ENCODE results near the gene PPP1R36. TPM values are rescaled to one million over a fixed set of nuclear protein-coding genes. Genes with fewer than 3 reads are reported as not detected.
"Not testable (repeated sequence)": the region's sequence is repeated elsewhere in the genome, so short reads cannot be mapped to it uniquely, and the experiment has no call there.

PPP1R36 gene
- total RNA-seq, 2 donors from 2014 or later: 0.17 TPM; not detected in 1

DNA sequence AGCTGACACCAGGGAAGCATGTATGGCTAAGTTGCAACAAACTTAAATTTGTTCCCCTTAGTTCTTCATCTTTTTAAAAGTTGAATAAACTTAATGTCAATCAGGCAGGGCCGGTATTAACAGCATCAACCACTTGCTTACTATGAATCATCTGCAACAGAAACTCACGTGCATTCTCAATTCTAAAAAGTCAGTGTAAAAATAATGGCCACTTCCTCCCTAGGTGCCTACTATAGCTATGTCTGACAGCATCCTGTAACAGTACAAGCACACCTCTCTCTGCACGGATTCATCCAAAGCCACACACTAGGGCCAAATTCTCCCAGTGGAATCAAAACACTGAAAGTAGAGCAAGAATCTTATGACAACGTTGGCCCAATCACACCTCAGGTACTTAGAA, 48.6 kb downstream of the PPP1R36 start:
- no peaks in the 10 kb centered on the region for H3K9me3 Mint-ChIP-seq
- H3K36me3 Mint-ChIP-seq: no peaks in the 10 kb centered on the region
- no peak for DNase-seq (ENCODE audit: low spot score)
- no peak overlapping the region for H3K27ac Mint-ChIP-seq
- no peak overlapping the region for H3K4me3 Mint-ChIP-seq
- H3K27me3 Mint-ChIP-seq: peaks cover 11 to 19% of the 10 kb centered on the region in 2 donors
- no peak for ATAC-seq
- H3K4me1 Mint-ChIP-seq (ENCODE audit: low read depth in 2 of 2): no peaks in the 10 kb centered on the region

DNA sequence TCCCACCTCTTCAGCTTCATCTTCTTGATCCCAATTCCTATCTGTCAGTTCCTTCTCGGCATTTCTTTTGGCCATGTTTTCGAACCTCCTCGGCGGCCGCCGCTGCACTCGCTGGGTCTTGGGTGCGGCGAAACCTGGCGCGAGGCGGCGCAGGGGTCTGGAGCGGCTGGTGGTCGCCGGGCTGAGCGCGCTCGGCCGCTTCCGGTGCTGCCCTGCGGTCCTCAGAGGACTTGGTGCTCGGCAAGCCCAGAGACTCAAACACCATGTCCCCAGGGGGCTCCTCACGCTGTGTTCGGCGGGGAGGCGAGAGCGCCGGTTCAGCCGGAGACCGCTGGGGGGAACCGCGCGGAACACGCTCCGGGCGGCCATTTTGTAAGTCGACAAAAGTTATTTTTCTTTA, 51.8 kb downstream of the PPP1R36 start:
- ATAC-seq (no peak), DNase-seq (ENCODE audit: low spot score) (no peak)
- Mint-ChIP-seq H3K27me3 (peaks cover 21 to 33% of the 10 kb centered on the region in 2 donors), H3K27ac (no peak overlapping the region), H3K4me3 (no peak overlapping the region), H3K36me3 (no peaks in the 10 kb centered on the region), H3K4me1 (ENCODE audit: low read depth in 2 of 2) (no peaks in the 10 kb centered on the region), H3K9me3 (no peaks in the 10 kb centered on the region)

DNA sequence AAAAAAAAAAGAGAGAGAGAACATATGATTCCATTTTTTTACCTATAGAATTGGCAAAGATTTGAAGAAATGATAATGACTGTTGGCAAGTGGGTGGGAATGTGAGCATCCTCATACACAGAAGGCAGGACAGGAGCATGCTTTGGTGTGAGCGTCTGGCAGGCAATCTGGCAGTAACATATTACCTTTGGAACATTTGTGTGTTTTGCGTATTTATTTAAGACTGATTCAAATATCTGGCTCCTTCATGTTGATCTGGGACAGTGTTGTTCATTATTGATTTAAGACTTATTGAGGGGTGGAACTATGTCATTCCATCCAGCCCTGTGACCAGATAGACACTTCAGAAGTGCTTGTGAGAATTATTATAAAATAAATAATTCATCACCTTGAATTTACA, 53.1 kb downstream of the PPP1R36 start:
- Mint-ChIP-seq H3K4me1 (ENCODE audit: low read depth in 2 of 2) (no peaks in the 10 kb centered on the region), H3K9me3 (no peaks in the 10 kb centered on the region), H3K27me3 (peaks cover 22 to 34% of the 10 kb centered on the region in 2 donors), H3K4me3 (no peak overlapping the region), H3K36me3 (no peaks in the 10 kb centered on the region), H3K27ac (no peak overlapping the region)
- no peak for DNase-seq (ENCODE audit: low spot score)
- ATAC-seq: no peak

DNA sequence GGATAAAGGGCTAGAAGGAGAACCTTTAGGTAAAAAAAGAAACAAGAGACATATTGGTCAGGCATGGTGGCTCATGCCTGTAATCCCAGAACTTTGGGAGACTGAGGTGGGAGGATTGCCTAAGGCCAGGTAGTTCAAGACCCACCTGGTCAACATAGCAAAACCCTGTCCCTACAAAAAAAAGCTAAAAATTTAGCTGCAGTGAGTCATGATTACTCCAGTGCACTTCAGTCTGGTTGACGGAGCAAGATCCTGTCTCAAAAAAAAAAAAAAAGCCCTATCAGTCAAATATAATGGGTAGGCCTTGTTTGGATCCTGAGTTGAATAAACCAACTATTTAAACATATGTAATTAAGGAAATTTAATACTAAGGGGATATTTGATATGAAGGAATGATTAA, 54.2 kb downstream of the PPP1R36 start:
- ATAC-seq: no peak
- H3K4me3 Mint-ChIP-seq: no peak overlapping the region
- DNase-seq (ENCODE audit: low spot score): no peak
- H3K9me3 Mint-ChIP-seq: no peaks in the 10 kb centered on the region
- no peak overlapping the region for H3K27ac Mint-ChIP-seq
- H3K36me3 Mint-ChIP-seq: no peaks in the 10 kb centered on the region
- H3K27me3 Mint-ChIP-seq: peaks cover 22 to 28% of the 10 kb centered on the region in 2 donors
- no peaks in the 10 kb centered on the region for H3K4me1 Mint-ChIP-seq (ENCODE audit: low read depth in 2 of 2)

DNA sequence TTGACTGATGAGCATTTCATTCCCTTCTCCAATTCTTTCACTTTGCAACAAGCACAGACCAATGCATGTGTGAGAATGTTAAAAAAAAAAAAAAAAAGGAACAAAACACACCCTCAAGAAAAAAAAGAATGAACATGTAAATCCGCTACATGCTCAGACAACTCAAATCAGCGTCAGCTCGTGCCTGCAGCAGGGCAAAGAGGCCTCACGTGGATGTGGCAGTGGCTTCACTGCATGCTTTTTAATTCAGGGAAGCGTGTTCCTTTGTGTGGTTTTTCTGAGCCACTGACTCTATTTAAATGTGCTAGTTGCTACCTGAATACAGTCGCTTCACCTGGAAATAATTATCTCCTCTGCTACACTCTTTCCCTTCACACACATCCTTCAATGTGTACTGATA, 55.1 kb downstream of the PPP1R36 start:
- Mint-ChIP-seq H3K27ac (no peak overlapping the region), H3K9me3 (no peaks in the 10 kb centered on the region), H3K36me3 (no peaks in the 10 kb centered on the region), H3K27me3 (peaks cover 20 to 23% of the 10 kb centered on the region in 2 donors), H3K4me1 (ENCODE audit: low read depth in 2 of 2) (no peaks in the 10 kb centered on the region), H3K4me3 (no peak overlapping the region)
- ATAC-seq (no peak), DNase-seq (ENCODE audit: low spot score) (no peak)

DNA sequence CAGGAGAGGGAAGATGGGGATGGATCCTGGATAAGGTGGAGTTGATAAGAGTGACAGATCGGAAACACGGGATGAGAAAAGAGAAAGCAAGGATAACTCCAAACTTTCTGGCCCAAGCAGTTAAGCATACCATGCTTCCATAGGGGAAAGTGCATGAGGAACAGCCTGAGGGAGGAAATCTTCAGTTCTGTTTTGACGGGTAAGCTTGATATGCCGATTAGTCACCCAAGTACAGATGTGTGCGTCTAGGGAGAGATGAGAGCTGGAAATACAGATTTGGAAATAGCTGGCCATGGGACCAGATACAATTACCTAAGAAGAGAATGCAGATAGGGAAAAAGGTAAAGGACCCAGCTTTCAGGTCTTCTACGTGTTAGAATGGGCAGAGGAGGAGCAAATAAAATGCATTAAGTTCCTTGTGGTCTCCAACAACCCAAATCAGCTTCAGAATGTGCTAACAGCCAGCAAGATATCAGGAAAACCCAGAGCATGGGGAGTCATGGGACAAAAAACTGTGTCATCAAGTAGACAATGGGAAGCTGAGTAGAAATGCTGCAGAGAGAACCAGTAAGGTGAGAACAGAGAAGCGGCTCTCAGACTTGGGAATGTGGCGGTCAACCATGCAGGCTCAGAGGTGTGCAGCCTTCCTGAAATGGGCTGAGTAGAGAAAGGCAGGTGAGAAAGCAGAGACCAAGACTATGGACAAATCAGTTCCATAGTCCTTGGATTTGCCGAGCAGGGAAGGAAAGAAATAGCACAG, 56.3 kb downstream of the PPP1R36 start:
- Mint-ChIP-seq H3K27me3 (peaks cover 13 to 17% of the 10 kb centered on the region in 2 donors), H3K4me1 (ENCODE audit: low read depth in 2 of 2) (no peaks in the 10 kb centered on the region), H3K36me3 (no peaks in the 10 kb centered on the region)

DNA sequence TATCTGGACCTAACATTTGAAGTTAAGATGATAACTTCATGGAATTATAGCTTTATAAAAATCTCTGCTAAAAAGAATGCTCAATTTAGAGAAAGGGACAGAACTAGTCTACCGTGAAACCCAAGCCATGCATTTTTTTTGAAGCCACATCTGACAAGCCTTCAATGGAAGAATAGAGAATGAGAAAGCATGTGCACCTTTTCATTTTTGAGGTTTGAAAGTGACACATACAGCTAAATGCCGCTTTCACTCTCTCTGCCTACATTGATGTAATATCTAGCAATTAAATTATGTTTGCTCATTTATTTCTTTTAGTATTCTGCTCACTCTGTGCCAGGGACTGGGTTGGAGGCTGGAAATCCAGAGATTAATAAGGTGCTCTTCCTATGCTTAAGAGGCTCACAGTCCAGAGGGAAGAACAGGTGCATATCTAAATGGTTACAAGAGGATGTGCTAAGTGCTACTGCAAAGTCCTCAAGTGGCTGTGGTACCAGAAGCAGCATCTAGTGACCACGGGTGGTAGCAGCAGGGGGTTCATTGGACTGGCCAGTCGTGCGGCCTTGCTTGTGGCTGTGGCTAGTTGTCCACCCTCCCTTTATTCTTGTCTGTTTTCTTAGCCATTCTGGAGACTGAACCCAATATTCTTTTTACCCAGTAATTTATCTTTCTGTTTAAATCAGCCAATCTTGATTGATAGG, 60.4 kb downstream of the PPP1R36 start:
- no peak overlapping the region for H3K27ac Mint-ChIP-seq

More for the DNA sequence above, 56.3 kb downstream of the PPP1R36 start:
- H3K27ac Mint-ChIP-seq: no peak overlapping the region
- H3K4me3 Mint-ChIP-seq: no peak overlapping the region
- ATAC-seq: no peak
- no peak for DNase-seq (ENCODE audit: low spot score)
- H3K9me3 Mint-ChIP-seq: no peaks in the 10 kb centered on the region

DNA sequence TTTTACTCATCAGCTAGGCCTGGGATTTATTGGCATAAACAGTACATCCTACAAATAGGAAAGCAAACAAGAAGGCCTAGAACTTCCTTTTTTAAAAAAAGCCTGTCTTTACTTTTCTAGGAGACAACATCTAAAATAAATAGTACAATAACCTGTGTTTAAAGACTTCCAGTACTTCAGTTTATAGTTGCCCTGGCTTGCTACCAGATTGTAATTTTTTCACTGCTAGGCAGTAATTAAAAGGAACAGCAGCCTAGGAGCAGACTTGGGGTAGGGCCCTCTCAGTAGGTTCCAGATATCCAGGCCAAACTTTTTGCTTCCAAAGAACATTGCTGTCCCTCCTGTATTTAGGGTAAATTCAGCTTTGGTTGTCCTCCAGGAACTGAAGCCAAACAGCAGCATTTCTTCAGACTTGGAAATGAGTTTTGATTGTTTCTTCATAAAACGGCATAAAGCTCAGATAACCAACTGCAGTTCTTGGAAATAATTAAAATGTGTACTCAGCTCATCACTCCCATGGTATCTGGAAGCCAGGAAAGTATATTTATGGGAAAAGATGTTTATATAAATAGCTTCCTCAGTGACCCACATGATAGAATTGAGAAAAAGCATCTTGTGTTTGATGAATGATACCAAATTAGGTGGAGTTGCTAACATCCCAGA, 61.7 kb downstream of the PPP1R36 start:
- H3K9me3 Mint-ChIP-seq: no peaks in the 10 kb centered on the region
- no peak overlapping the region for H3K27ac Mint-ChIP-seq
- peaks cover 3 to 5% of the 10 kb centered on the region in 2 donors for H3K27me3 Mint-ChIP-seq
- ATAC-seq (no peak), DNase-seq (ENCODE audit: low spot score) (no peak)
- H3K4me1 Mint-ChIP-seq (ENCODE audit: low read depth in 2 of 2): no peaks in the 10 kb centered on the region
- H3K36me3 Mint-ChIP-seq: no peaks in the 10 kb centered on the region
- no peak overlapping the region for H3K4me3 Mint-ChIP-seq

More for the DNA sequence above, 60.4 kb downstream of the PPP1R36 start:
- DNase-seq (ENCODE audit: low spot score): no peak
- Mint-ChIP-seq H3K36me3 (no peaks in the 10 kb centered on the region), H3K4me3 (no peak overlapping the region), H3K9me3 (no peaks in the 10 kb centered on the region), H3K27me3 (peaks cover 13 to 15% of the 10 kb centered on the region in 2 donors), H3K4me1 (ENCODE audit: low read depth in 2 of 2) (no peaks in the 10 kb centered on the region)
- no peak for ATAC-seq

DNA sequence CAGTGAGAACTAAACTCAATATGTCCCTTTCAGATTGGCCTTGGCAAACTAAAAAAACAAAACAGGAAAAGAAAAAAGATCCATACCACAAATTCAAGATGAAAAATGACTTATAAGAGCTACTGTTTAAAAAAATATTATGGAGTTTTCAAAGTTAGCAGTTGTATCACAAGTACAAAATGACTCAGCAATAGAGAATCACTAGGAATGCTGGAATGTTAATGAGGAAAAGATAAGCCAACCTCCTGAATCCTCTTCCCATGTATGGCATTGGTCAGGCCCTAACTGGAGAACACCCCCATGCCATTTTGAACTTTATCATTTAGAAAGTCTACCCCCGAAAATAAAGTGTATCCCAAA, 62.2 kb downstream of the PPP1R36 start:
- H3K27ac Mint-ChIP-seq: no peak overlapping the region
- H3K9me3 Mint-ChIP-seq: no peaks in the 10 kb centered on the region
- ATAC-seq: no peak
- DNase-seq (ENCODE audit: low spot score): no peak
- H3K27me3 Mint-ChIP-seq: peaks cover 2 to 6% of the 10 kb centered on the region in 2 donors
- no peaks in the 10 kb centered on the region for H3K4me1 Mint-ChIP-seq (ENCODE audit: low read depth in 2 of 2)
- no peak overlapping the region for H3K4me3 Mint-ChIP-seq
- H3K36me3 Mint-ChIP-seq: no peaks in the 10 kb centered on the region

DNA sequence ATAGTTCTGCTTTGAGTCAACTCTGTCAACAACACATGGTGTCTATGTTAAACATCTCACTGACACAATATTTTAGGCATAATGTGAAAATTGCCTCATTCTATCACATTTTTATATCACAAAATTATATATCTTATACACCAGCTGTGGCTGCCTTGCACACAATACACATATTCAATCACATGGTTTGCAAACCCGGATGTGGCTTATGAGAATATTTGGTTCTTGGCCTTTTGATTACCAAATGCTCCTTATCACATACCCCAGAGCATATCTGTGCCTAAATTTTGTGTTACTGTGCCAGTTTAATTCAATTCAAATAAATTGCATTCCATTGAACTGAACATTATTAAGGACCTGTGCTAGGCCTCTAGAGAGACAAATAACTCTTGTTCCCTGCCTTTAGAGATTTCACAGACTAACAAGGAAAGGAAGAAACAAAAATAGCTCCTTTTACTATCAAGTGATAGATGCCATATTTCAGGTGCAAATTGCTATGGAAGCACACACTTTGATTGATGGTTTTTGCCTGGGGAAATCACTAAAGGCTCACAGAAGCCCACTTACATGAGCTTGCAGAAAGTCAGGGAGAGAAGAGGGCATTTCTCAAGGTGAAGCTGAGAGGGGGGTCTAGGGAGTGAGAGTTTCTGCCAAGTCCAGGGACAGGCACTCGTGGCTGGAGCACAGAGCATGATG, 63.4 kb downstream of the PPP1R36 start:
- H3K27me3 Mint-ChIP-seq: peaks cover 2 to 9% of the 10 kb centered on the region in 2 donors
- ATAC-seq (no peak), DNase-seq (ENCODE audit: low spot score) (no peak)
- H3K27ac Mint-ChIP-seq: no peak overlapping the region
- H3K4me3 Mint-ChIP-seq: no peak overlapping the region
- H3K4me1 Mint-ChIP-seq (ENCODE audit: low read depth in 2 of 2): no peaks in the 10 kb centered on the region
- no peaks in the 10 kb centered on the region for H3K36me3 Mint-ChIP-seq
- no peaks in the 10 kb centered on the region for H3K9me3 Mint-ChIP-seq

DNA sequence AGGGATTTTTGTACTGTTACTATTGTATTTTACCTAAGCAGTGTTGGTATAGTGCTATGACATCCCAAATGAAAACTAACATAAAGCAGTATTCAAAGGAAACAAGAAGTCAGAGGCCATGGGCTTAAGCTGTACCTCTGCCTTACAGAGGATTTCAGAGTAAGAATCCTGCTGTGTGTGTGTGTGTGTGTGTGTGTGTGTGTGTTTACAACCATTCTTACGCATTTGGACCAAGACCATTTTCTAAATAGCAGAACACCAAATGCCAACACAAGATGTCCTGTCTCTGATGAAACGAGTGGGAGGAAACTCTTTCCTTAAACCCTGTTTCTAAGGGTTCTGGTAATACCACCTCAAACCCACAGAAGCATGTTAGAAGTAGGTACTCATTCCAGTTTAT, 64.4 kb downstream of the PPP1R36 start:
- DNase-seq (ENCODE audit: low spot score) (no peak), ATAC-seq (no peak)
- Mint-ChIP-seq H3K27ac (no peak overlapping the region), H3K9me3 (no peaks in the 10 kb centered on the region), H3K27me3 (peaks cover 2 to 9% of the 10 kb centered on the region in 2 donors), H3K36me3 (no peaks in the 10 kb centered on the region), H3K4me1 (ENCODE audit: low read depth in 2 of 2) (no peaks in the 10 kb centered on the region), H3K4me3 (no peak overlapping the region)

DNA sequence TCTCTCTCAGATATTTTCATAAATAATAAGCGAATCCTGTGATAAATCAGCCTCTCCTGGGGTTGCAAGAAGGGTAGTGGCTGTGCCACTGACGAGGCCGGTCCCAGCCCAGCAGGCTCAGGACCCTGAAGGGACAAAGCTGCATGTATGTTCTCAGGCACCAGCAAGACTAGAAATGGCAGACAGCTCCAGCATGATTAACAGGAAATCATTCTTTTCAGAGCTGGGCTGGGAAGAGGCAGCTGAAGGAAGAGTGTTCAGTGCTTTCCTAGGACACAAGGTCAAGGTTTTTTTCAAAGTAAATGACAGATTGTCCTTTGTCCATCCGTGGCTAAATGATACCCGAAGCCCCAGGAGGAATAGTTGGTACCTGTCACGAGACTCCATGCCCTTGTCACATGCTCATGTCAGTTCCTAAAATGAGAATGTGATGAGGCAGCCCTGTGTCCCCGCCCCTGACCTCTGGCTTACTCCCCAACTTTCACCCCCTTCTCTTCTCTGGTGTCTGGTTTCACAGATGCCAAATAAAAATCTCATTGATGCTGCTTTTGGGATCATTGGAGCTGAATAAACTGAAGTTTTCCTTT, 65.1 kb downstream of the PPP1R36 start:
- Mint-ChIP-seq H3K36me3 (no peaks in the 10 kb centered on the region), H3K4me3 (no peak overlapping the region)

DNA sequence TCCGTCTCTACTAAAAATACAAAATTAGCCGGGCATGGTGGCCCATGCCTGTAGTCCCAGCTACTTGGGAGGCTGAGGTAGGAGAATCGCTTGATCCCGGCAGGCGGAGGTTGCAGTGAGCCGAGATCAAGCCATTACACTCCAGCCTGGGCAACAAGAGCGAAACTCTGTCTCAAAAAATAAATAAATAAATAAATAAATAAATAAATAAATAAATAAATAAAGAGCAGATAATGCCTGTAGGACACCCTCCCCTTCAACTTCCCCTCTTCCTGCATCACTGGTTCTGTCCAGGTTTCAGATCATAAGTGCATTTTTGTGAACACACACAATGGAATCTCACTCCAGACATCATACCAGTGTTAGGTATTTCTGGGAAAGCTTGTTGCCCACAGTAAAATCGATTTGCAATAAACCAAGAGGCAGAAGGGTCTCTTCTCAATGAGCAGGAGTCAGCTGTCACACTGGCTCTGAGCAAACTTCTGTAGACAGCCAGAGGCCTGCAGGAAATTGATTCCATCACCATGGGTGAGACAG, 68.2 kb downstream of the PPP1R36 start:
- ATAC-seq, H3K9me3 Mint-ChIP-seq: not testable (repeated sequence)

More for the DNA sequence above, 65.1 kb downstream of the PPP1R36 start:
- H3K27me3 Mint-ChIP-seq: peaks cover 2 to 9% of the 10 kb centered on the region in 2 donors
- H3K27ac Mint-ChIP-seq: no peak overlapping the region
- no peak for ATAC-seq
- no peaks in the 10 kb centered on the region for H3K9me3 Mint-ChIP-seq
- no peaks in the 10 kb centered on the region for H3K4me1 Mint-ChIP-seq (ENCODE audit: low read depth in 2 of 2)
- DNase-seq (ENCODE audit: low spot score): no peak

More for the DNA sequence above, 68.2 kb downstream of the PPP1R36 start:
- not testable (repeated sequence) for H3K27ac Mint-ChIP-seq; H3K27me3 Mint-ChIP-seq; H3K4me3 Mint-ChIP-seq; DNase-seq (ENCODE audit: low spot score); H3K36me3 Mint-ChIP-seq; H3K4me1 Mint-ChIP-seq (ENCODE audit: low read depth in 2 of 2)

All from natural killer cell treated with Interleukin-12 subunit alpha and Interleukin-12 subunit beta and Interleukin-15 and Interleukin-18, amount 100 ng/mL, for 72 hours (primary cell).